NB4 (cell line): ENCODE measurements around the gene RBMS1.

Source experiments
- MYC ChIP-seq: IDR thresholded peaks from 2 replicates; pipeline ENCODE4 v1.6.1; 2011; ENCODE audit warnings: low read depth, low read length
- POLR2A ChIP-seq: IDR thresholded peaks from 2 replicates; pipeline ENCODE4 v1.6.1; 2011; ENCODE audit warnings: mild to moderate bottlenecking; ENCODE audit not compliant: insufficient read length; ENCODE audit errors: extremely low read depth
- TF ChIP-seq, protein P1 (sequence below): IDR thresholded peaks from one replicate; pipeline ENCODE4 v1.5.1; 2012; ENCODE audit warnings: low read depth, low read length
- TF ChIP-seq, protein P2 (sequence below): IDR thresholded peaks from 2 replicates; pipeline ENCODE4 v1.6.1; 2011; ENCODE audit warnings: low read depth, low read length

DNA sequence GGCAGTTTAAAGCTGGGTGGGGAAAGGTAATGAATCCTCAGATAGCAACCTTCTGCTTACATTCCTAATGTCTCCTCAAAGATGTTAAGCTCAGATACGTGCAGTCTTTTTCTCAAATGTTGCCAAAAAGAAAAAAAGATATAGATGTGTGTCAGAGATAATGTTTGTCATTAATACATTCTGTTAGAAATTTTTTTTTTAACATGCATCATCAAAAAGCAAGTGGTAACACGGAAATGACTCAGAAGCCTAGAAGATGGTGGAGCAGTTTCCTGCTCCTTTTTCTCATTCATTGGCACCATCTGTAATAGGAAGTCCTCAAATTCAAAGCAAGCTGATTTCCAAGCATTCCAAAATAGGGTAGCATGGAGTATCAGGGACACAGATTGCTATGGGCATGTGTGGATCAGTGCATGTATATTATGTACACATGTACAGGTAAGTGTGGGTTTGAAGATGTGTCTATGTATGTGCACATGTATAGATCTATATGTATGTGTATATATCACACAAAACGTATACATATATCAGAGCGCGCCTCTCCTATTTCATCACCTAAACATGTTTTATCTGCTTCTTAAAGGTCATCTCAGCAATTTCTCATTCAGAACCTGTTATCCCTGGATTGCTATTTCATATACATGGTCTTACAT is 213.7 kb downstream of the RBMS1 start:
- TF ChIP-seq, protein P1, sequence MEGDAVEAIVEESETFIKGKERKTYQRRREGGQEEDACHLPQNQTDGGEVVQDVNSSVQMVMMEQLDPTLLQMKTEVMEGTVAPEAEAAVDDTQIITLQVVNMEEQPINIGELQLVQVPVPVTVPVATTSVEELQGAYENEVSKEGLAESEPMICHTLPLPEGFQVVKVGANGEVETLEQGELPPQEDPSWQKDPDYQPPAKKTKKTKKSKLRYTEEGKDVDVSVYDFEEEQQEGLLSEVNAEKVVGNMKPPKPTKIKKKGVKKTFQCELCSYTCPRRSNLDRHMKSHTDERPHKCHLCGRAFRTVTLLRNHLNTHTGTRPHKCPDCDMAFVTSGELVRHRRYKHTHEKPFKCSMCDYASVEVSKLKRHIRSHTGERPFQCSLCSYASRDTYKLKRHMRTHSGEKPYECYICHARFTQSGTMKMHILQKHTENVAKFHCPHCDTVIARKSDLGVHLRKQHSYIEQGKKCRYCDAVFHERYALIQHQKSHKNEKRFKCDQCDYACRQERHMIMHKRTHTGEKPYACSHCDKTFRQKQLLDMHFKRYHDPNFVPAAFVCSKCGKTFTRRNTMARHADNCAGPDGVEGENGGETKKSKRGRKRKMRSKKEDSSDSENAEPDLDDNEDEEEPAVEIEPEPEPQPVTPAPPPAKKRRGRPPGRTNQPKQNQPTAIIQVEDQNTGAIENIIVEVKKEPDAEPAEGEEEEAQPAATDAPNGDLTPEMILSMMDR = no peak
- TF ChIP-seq POLR2A (no peak), MYC (no peak)
- TF ChIP-seq, protein P2, sequence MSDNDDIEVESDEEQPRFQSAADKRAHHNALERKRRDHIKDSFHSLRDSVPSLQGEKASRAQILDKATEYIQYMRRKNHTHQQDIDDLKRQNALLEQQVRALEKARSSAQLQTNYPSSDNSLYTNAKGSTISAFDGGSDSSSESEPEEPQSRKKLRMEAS = no peak
